Fibroblast of villous mesenchyme (primary cell): ENCODE results near the gene ONECUT1. TPM values are rescaled to one million over a fixed set of nuclear protein-coding genes. Genes with fewer than 3 reads are reported as not detected.

Experiments used
- DNase-seq: peaks from one replicate; pipeline ENCODE4 v3.0.0-alpha.2; 2010; ENCODE audit warnings: low read depth
- H3K4me3 ChIP-seq: 2 replicates; pipeline ENCODE4 v1.5.1; 2011; ENCODE audit warnings: low read depth, mild to moderate bottlenecking, low read length
- total RNA-seq: library from RNA; depleted of rRNA; stranded (reverse); fragments of >200 nt; gene quantifications from 2 replicates; pipeline ENCODE4 v1.2.3, GENCODE V29; 2012
- TF ChIP-seq, protein P1 (sequence below): IDR thresholded peaks from 2 replicates; pipeline ENCODE4 v1.5.1; 2012; ENCODE audit warnings: low read depth, mild to moderate bottlenecking, low read length; ENCODE audit not compliant: insufficient read depth

ONECUT1 gene
- total RNA-seq, 1 donor = not detected

DNA sequence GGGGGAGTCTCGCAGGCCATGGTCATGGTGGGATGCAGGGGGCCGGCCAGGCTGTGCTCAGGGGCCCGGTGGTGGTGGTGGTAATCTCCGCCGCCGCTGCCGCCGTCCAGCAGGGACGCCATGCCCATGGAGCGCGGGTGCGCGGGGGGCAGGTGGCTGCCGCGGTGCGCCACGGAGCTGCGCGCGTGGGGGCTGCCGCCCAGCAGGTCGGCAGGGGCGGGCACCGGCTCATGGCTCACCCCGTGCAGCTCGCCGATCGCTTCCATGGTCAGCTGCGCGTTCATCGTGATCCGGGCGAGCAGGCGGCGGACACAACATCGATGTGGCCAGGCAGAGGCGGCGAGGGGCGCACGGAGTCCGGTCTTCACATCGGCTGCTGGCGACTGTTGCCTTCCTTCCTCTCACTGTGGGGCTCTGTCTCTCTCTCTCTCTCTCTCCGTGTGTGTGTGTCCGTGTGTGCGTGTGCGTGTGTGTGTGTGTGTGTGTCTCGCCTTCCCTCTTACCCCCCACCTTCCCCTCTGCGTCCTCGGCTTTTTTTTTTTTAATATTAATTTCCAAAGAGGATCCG is 451 bp downstream of the ONECUT1 start:
- DNase-seq = no peak
- peak overlapping the region; percentile 51 for H3K4me3 ChIP-seq
- TF ChIP-seq, protein P1, sequence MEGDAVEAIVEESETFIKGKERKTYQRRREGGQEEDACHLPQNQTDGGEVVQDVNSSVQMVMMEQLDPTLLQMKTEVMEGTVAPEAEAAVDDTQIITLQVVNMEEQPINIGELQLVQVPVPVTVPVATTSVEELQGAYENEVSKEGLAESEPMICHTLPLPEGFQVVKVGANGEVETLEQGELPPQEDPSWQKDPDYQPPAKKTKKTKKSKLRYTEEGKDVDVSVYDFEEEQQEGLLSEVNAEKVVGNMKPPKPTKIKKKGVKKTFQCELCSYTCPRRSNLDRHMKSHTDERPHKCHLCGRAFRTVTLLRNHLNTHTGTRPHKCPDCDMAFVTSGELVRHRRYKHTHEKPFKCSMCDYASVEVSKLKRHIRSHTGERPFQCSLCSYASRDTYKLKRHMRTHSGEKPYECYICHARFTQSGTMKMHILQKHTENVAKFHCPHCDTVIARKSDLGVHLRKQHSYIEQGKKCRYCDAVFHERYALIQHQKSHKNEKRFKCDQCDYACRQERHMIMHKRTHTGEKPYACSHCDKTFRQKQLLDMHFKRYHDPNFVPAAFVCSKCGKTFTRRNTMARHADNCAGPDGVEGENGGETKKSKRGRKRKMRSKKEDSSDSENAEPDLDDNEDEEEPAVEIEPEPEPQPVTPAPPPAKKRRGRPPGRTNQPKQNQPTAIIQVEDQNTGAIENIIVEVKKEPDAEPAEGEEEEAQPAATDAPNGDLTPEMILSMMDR = no peak

DNA sequence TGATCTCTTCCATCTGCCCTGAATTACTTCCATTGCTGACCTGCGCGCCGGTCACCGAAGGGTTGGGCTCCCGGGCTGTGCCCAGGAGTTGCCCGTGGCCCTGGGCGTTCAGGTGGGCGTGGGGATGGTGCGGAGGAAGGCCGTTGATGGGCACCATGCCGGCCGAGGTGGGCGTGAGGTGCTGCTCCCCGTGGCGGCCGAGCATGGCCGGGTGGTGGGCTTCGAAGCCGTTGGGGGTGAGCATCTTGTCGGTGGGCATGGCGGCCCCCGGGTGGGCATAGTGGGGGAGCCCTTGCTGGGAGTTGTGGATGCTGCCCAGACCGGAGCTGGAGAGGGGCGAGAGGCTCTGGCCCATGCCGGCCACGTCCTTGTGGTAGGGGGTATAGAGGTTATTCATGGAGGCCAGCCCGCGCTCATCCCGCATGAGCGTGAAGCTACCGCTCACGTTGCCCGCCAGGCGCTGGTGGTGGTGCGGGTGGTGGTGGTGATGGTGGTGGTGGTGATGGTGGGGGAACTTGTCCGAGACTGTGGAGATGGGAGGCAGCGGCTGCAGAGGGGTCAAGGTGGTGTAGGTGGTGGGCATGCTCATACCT is 1.0 kb downstream of the ONECUT1 start:
- H3K4me3 ChIP-seq = no peak overlapping the region
- no peak for DNase-seq
- TF ChIP-seq, protein P1 = no peak

DNA sequence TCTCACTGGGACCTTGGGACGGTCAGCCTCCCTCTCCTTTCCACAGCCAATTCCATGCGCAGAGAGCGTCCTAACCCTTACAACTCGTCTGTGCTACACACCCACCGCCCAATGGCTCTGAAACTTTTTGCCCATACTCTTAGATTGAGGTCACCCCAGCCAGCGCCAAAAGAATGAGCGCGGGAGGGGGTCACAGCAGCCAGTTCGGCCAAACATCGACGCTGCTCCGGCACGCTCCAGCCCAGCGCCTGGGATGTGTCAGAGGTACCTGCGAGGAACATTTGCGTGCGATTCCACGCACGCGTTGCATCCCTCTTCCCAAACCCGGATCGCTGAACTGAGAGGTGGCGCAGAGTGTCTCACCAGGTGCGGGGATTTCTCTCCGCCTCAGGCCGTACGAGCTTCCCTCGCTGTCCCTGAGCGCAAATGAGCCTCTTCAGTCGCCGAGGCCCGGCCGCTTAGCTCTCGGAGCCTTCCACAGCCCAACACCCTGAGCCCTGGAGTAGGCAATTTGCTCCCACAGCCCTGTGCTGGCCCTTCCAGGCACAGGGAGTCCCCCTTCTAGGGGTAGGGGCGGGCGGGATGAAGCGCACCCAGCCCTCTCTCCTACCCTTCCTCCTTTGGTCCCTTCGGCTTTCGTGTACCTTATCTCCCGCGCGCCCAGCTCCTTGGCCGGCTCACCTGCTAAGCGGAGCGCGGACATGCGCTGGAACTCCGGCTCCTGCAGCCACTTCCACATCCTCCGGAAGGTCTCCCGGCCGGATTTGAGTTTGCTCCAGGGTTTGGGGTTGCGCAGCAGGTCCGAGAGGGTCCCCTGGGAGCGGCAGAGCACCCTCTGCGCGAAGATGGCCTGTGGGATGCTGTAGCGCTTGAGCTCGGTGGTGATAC is 1.8 kb downstream of the ONECUT1 start:
- TF ChIP-seq, protein P1 = no peak
- H3K4me3 ChIP-seq = no peak overlapping the region
- no peak for DNase-seq

DNA sequence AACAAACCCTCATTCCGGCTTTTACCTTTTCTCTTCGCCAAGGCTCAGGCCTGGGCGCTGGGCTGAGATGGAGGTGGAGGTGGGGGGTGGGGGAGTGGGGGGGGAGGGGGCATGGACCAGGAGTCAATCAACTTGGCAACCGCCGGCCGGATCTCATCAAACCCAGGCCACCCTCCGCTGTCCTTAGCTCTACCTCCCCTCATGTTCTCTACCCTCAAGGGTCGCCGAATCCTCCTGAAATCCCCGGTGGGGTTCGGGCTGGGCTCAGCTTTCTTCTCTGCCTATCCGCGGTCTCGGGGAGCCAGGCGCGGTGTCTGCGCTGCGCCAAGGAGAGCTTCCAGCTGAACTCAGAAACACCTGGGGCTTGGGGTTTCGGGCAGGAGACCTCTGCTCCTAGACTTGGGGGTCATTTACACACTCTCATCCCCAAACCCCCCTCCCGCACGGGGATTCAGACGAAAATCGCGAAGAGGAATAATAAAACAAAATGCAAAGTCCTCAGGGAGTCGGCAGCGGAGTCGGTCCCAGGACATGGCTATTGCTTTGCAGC is 2.5 kb downstream of the ONECUT1 start:
- no peak for DNase-seq
- TF ChIP-seq, protein P1 = no peak
- no peak overlapping the region for H3K4me3 ChIP-seq

DNA sequence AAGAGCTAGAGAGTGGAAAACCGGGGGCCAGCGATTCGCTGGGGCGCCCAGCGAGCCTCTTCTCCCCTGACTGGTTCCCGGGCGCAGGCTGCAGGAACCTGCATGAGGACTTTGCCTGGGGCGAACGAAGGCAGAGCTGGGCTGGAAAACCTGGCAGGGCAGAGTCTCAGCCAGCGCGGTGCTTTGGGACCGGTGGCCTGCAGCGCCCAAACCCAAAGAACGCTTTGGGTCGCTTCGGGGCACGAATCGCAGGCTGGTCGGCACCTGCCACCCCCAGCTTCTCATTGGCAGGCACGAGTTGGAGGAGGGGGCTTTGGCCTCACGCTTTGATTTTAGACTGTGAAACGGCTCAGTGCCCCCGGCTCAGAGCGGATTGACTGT is 3.0 kb downstream of the ONECUT1 start:
- TF ChIP-seq, protein P1 = no peak
- no peak overlapping the region for H3K4me3 ChIP-seq
- DNase-seq = no peak

DNA sequence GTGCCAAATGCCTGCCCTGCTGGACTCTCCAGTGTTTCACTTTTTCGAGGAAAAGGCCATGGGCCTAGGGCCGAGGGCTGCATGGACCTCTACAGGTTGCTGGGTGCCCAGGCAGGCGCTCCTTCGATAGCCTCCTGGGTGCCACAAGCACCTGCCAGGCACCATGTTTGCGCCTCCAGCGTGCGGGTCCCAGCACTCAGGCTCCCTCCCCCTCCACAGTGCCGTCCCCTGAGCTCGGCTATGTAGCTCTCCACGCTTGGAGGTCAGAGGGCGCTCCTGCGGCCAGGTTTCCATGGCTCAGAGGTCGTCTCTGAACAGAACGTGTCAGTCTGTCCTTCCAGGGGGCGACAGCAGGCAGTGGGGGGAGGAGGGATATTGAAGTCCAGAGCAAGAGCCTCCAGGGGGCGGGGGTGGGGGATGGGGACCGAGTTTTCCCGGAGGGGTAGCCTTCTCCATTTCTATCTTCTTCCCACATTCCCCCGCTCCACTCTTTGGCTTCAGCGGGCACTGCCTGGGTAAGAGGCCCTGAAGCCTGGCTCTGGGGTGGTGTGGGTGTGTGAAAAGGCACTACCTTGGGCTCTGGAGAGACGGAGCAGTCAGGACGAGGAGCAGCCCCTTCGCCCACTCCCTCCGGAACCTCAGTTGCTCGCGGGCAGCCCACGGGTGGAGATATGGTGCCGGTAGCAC is 3.6 kb downstream of the ONECUT1 start:
- TF ChIP-seq, protein P1 = no peak
- DNase-seq = no peak
- H3K4me3 ChIP-seq = no peak overlapping the region
